Testis (tissue), 2 donors: ENCODE results near the gene TOX3.

Experiments
- POLR2A ChIP-seq: fragments of 450-650 bp; IDR thresholded peaks from one replicate; pipeline ENCODE4 v1.6.1; 2017; ENCODE audit warnings: antibody characterized with exemption, mild to moderate bottlenecking, moderate library complexity
- TF ChIP-seq, protein P1 (sequence below), 3 experiments: fragments of 450-650 bp in 2 of 3; fragments of 200-600 bp in 1 of 3; sonication (generic) in 1 of 3; IDR thresholded peaks; one replicate each; pipeline ENCODE4 v1.5.1; 2016 to 2019; ENCODE audit warnings: antibody characterized with exemption in 3 of 3, mild to moderate bottlenecking in 2 of 3, moderate library complexity in 1 of 3

GRCh38 chr16:52480237-52480636 is 66.7 kb downstream of the TOX3 start:
- TF ChIP-seq, protein P1, sequence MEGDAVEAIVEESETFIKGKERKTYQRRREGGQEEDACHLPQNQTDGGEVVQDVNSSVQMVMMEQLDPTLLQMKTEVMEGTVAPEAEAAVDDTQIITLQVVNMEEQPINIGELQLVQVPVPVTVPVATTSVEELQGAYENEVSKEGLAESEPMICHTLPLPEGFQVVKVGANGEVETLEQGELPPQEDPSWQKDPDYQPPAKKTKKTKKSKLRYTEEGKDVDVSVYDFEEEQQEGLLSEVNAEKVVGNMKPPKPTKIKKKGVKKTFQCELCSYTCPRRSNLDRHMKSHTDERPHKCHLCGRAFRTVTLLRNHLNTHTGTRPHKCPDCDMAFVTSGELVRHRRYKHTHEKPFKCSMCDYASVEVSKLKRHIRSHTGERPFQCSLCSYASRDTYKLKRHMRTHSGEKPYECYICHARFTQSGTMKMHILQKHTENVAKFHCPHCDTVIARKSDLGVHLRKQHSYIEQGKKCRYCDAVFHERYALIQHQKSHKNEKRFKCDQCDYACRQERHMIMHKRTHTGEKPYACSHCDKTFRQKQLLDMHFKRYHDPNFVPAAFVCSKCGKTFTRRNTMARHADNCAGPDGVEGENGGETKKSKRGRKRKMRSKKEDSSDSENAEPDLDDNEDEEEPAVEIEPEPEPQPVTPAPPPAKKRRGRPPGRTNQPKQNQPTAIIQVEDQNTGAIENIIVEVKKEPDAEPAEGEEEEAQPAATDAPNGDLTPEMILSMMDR (IDR thresholded peaks at IDR 0.05) = no peak
- no peak for TF ChIP-seq POLR2A
